Measurements from ENCODE around the gene STRADA. TPM values are rescaled to one million over a fixed set of nuclear protein-coding genes. Genes with fewer than 3 reads are reported as not detected.

STRADA gene
- total and polyA plus RNA-seq, 2 donors (not counting 3 experiments of a cell fraction or from before 2014, with no cell fraction given): 47.0 to 53.6 TPM

DNA sequence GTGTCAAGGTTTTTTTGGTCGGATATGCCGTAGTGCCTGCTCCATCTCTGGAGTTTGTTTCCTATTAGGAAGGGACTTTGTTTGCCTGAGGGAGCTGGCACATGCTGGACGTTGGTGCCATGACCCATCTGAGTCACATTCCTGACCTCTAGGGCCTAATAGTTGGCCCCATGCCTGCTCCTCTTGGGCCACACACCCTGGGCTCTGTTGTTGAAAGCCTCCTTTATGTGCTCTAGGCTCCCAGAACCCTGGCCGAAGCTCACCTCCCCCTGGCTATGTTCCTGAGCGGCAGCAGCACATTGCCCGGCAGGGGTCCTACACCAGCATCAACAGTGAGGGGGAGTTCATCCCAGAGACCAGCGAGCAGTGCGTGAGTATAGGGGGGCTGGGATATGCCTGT, 60.1 kb downstream of the STRADA start:
- Histone ChIP-seq H3K79me2 (ENCODE audit: control insufficient read depth, insufficient read depth, low read length) (peaks cover 8% of the 10 kb centered on the region), H3K9ac (replicated peaks; ENCODE audit: extremely low read depth, insufficient read depth, low read length) (no peak overlapping the region), H3K4me1 (ENCODE audit: control insufficient read depth, extremely low read depth, insufficient read depth, low read length) (peaks cover 38% of the 10 kb centered on the region), H3K9me3 (replicated peaks; ENCODE audit: control insufficient read depth, insufficient read depth, low read length) (no peaks in the 10 kb centered on the region), H3K27me3 (ENCODE audit: control insufficient read depth in 2 of 2, insufficient read depth in 2 of 2, low read length in 2 of 2) (no peaks in the 10 kb centered on the region), H3K4me3 (replicated peaks in 1 of 3; ENCODE audit: insufficient read depth in 1 of 3, low read depth in 1 of 3, low read length in 3 of 3) (no peak overlapping the region), H3K4me2 (ENCODE audit: insufficient read depth, low read length) (no peak overlapping the region), H3K36me3 (ENCODE audit: control insufficient read depth in 2 of 2, extremely low read depth in 1 of 2, insufficient read depth in 2 of 2, low read length in 2 of 2) (peaks cover 4 to 24% of the 10 kb centered on the region in 2 experiments), H3K27ac (ENCODE audit: insufficient read depth, low read depth, low read length) (no peak overlapping the region), H4K20me1 (replicated peaks; ENCODE audit: control insufficient read depth, extremely low read depth, insufficient read depth, low read length) (no peaks in the 10 kb centered on the region), H3K9me1 (replicated peaks; ENCODE audit: control insufficient read depth, extremely low read depth, insufficient read depth, low read length) (no peaks in the 10 kb centered on the region), H2AFZ (ENCODE audit: low read depth, low read length) (no peak overlapping the region)
- intact Hi-C loops (cut with micrococcal nuclease) (no loop called here), dilution Hi-C loops (cut with MboI; ENCODE audit: extremely low pct_ligation_motif_present, low sequenced_read_pairs) (no loop called here)
- DNase-seq (ENCODE audit: low read depth, low spot score) (peak; percentile 58), FAIRE-seq (peak; percentile 79)
- BruUV-seq (replicated peaks): no TSS peak
- POLR2A ChIA-PET: interaction anchor here (0.6 kb wide), 1 partner anchor 162 kb away, joined by 7 read pairs; no protein-coding TSS in a partner anchor
- TF ChIP-seq POLR2A (IDR thresholded peaks at IDR 0.05; ENCODE audit: low read depth, low read length): no peak
- no peak for TF ChIP-seq CTCF (IDR thresholded peaks at IDR 0.05; ENCODE audit: extremely low read depth in 1 of 2, insufficient read depth in 1 of 2, low read depth in 1 of 2, low read length in 2 of 2)
- CTCF ChIA-PET: interaction anchor here (0.8 to 2.0 kb wide), 8 partner anchors 8 to 70 kb away, joined by 3 to 12 read pairs (median 4); partner anchors contain the start of gene MAP3K3

- DNase-seq (ENCODE audit: low read depth, low spot score) (no peak), FAIRE-seq (no peak)
- TF ChIP-seq FOS (IDR thresholded peaks at IDR 0.05; ENCODE audit: borderline replicate concordance, insufficient read depth, low read length) (no peak), CTCF (IDR thresholded peaks at IDR 0.05; ENCODE audit: extremely low read depth in 1 of 2, insufficient read depth in 1 of 2, low read depth in 1 of 2, low read length in 2 of 2) (no peak), JUN (IDR thresholded peaks at IDR 0.05; ENCODE audit: borderline replicate concordance, insufficient read depth, insufficient read length, low read depth) (no peak), GATA2 (IDR thresholded peaks at IDR 0.05; ENCODE audit: insufficient read depth, insufficient read length, low read depth, low read length) (no peak), EZH2 (IDR thresholded peaks at IDR 0.05; ENCODE audit: borderline replicate concordance, low read depth, low read length, severe bottlenecking) (no peak), MYC (IDR thresholded peaks at IDR 0.05; ENCODE audit: low read depth, low read length) (no peak), POLR2AphosphoS5 (IDR thresholded peaks at IDR 0.05; ENCODE audit: insufficient read depth, low read depth, low read length) (no peak), POLR2A (IDR thresholded peaks at IDR 0.05; ENCODE audit: low read depth, low read length) (no peak), MAX (IDR thresholded peaks at IDR 0.05; ENCODE audit: insufficient read depth, insufficient read length) (no peak)
- H3K36me3 ChIP-seq (ENCODE audit: control insufficient read depth in 2 of 2, extremely low read depth in 1 of 2, insufficient read depth in 2 of 2, low read length in 2 of 2): peaks cover 4 to 23% of the 10 kb centered on the region in 2 experiments
- no peak overlapping the region for H2AFZ ChIP-seq (ENCODE audit: low read depth, low read length)
- no TSS peak for BruUV-seq (replicated peaks)
- ChIA-PET POLR2A (no interaction called here), CTCF (interaction anchor here (1.1 to 1.6 kb wide), 3 partner anchors 9 to 30 kb away, joined by 3 to 6 read pairs (median 4); no protein-coding TSS in a partner anchor)
- H3K27me3 ChIP-seq (ENCODE audit: control insufficient read depth in 2 of 2, insufficient read depth in 2 of 2, low read length in 2 of 2): no peaks in the 10 kb centered on the region
- no peaks in the 10 kb centered on the region for H3K9me1 ChIP-seq (replicated peaks; ENCODE audit: control insufficient read depth, extremely low read depth, insufficient read depth, low read length)
- H3K4me3 ChIP-seq (replicated peaks in 1 of 3; ENCODE audit: insufficient read depth in 1 of 3, low read depth in 1 of 3, low read length in 3 of 3): no peak overlapping the region
- no peak overlapping the region for H3K27ac ChIP-seq (ENCODE audit: insufficient read depth, low read depth, low read length)
- dilution Hi-C loops (cut with MboI; ENCODE audit: extremely low pct_ligation_motif_present, low sequenced_read_pairs): no loop called here
- peaks cover 8% of the 10 kb centered on the region for H3K79me2 ChIP-seq (ENCODE audit: control insufficient read depth, insufficient read depth, low read length)
- H4K20me1 ChIP-seq (replicated peaks; ENCODE audit: control insufficient read depth, extremely low read depth, insufficient read depth, low read length): no peaks in the 10 kb centered on the region
- H3K9ac ChIP-seq (replicated peaks; ENCODE audit: extremely low read depth, insufficient read depth, low read length): no peak overlapping the region
- H3K9me3 ChIP-seq (replicated peaks; ENCODE audit: control insufficient read depth, insufficient read depth, low read length): no peaks in the 10 kb centered on the region
- H3K4me1 ChIP-seq (ENCODE audit: control insufficient read depth, extremely low read depth, insufficient read depth, low read length): peaks cover 46% of the 10 kb centered on the region
- H3K4me2 ChIP-seq (ENCODE audit: insufficient read depth, low read length): no peak overlapping the region
- intact Hi-C loops (cut with micrococcal nuclease): no loop called here
Measured at GRCh38 chr17:63680700-63681099, 60.9 kb downstream of the STRADA start.

All from endothelial cell of umbilical vein (primary cell).